GM18519 (cell line): Measurements from ENCODE around the gene FANCI.

Source experiments
- ATAC-seq: cut with Tn5 transposase; IDR thresholded peaks from one replicate; pipeline ENCODE4 v1.9.1; 2021; ENCODE audit warnings: mild to moderate bottlenecking, moderate library complexity; ENCODE audit not compliant: unreplicated experiment, low FRiP score

Gene FANCI

DNA sequence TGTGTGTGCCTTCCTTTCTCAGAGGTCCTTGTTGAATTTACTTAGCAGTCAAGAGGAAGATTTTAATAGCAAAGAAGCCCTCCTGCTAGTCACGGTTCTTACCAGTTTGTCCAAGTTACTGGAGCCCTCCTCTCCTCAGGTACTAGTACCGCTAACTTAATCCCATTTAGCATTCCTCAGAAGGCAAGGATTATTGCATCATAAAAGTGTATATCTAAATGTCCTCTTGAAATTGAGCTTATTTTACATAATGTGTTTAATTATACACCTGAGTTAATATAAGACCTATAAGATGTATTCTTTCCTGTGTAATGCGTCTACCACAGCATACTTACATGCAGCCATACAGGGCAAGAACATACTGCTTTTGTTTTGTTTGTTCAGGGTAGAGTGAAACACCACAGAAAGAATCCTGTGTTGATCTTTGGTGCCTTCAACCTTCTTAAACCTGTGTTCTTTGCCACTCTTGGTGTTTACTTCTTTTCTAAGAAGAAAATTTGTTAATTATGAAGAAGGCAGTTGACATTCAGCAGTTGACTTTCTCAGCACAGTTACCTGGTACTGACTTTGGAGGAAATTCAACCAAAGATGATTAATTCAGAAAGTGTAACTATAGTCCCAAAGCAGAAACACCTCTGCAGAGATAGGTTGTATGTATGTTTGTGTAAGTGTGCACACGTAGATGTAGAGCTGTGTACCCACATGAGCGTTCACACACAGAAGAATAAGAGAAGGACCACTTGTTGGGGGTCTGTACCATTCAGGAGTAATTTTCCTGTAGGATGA lies 57.7 kb downstream of the FANCI start:
- ATAC-seq, result no peak

DNA sequence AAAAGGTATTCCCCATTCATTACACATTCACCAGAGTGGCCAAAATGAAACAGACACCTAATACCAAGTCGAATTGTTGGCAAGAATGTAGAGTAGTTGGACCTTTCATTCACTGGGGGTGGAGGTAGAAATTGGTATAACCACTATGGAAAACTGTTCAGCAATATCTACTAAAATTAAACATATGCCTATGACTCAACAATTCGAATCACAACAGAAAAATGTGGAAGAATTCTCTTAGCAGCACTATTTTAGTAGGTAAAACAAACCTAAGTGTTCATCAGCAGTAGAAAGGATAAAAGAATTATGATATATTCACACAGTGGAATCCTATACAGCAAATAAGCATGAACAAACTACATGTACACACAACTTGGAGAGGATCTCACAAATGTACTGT lies 60.2 kb downstream of the FANCI start:
- ATAC-seq, result no peak

DNA sequence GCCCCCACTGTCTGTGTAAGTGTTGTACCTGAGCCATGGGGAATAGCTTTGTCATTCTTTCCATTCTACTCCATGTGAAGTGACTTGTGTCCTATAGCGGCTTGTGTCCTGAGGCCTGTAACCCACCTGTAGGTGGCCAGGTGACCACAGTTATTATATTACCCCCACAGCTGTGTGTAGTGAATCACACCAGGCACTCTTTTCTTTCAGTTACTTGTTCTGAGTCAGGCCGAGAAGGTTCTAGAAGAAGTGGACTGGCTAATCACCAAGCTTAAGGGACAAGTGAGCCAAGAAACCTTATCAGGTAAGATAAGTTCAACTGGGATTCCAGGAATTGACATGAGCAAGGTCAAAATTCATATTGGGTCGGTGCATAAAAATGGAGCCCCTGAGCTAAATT lies 61.6 kb downstream of the FANCI start:
- ATAC-seq, result no peak

DNA sequence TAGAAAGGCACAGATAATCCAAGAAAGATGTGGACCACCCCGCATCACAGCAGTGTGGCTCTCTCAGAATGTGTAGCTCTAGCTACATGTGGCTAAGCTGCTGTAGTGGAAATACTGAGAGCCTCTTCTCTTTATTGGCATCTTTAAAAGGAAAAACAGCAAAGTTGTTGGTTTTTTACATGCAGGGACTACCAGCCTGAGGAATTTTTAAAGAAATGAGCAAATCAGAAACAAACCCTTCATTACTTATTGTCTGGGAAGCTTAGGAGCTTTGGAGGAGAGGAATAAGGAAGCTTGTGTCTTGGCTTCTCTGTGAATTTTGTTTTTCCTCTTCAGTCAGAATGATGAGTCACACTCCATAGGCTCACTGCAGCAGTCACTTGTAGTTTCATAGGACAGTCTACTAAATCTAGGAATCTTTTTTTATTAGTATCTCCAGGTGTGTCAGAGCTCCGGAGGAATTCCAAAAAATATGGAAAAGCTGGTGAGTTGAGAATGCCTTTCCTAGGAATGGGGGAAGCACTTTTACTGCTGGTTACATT lies 63.3 kb downstream of the FANCI start:
- no peak for ATAC-seq

DNA sequence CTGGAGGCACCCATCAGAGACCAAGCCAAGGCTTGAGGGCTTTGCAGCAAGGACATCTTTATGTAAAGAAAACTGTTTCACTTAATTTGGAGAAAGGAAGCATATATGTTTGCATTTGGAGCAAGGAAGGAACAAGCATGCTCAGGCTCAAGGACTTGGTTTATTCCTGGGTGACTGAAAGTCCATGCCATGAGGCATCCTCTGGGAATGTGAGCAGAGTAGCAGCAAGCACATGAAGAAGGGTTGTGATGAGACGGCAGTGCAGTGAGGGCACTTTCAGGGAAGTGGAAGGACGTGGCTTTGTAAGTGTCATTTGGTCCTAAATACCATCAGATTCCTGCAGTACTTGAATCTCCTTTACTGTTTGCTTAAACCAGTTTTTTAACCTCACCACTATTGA lies 64.0 kb downstream of the FANCI start:
- ATAC-seq, result no peak

DNA sequence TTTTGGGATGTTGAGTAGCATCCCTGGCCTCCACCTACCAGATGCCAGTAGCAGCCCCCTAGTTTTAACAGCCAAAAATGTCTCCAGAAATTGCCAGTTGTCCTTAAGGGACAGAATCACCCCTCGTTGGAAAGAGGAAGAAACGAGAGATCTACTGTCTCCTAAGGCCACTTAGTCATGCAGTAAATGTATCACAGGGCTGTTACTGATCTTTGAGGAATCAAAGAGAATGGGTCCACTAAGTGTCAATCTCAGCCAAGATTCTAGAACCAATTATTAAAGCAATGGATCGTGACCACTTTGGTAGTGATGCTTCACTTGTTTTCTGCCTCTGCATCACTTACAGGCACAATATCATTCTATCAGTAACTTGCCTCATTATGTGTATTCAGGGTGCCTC lies 64.5 kb downstream of the FANCI start:
- no peak for ATAC-seq

DNA sequence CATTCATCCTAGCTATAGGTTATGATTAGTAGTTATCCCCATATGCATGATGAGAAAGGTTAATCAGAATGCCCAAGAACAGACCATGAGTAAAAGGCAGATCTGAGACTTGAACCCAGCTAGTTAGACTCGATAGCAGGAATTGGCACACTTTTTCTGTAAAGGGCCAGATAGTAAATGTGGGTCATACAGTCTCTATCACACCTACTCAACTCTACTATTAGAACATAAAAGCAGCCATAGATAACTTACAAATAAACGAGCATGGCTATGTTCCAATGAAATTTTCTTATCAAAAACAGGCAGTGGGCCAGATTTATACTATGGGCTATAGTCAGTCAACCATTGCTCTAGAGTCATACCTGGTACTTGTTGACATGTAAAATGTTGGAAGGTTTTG lies 66.2 kb downstream of the FANCI start:
- no peak for ATAC-seq

DNA sequence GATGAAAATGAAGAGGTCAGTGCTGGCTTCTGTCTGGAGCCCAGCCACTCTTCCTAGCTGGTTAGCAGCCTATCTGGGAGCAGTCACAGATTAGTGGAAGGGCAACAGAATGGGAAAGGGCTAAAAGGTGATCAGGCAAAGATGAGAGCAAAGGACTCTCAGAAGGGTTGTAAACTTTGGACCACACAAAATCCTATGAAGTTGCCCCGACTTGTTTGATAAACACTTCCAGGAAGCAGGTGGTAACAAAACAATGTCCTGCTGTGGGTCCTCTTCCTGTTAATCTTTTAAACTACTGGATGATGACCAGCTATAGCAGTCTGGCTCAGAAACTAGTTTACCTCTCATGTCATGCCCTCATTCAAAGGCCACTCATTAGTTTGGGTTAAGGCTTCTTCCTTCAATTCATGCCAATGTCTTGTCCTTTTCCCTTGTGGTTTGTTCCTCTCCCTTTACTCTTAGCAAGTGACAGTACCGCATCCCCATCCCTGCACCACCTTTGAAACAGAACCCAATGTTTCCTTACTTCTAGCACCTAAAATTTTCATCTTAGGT lies 71.7 kb downstream of the FANCI start:
- ATAC-seq, result no peak

DNA sequence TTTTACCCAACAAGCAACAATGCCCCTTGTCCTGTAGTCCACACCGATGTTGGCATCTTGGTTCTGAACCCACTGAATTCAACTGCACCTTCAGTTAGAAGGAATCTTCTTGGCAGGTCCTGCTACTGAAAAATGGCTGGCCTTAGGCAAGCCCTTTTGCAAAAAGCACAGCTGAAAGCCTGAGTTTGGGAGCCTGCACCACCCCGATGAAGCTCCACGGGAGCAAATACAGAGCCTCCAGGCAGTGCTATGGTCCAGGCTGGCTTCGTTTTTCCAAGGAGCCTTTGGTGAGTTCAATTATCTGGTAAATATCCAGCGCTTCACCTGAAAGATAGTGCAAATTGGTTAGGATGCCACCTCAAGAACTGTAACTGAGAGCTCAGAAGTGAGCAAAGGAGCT lies 72.7 kb downstream of the FANCI start:
- ATAC-seq, result no peak

DNA sequence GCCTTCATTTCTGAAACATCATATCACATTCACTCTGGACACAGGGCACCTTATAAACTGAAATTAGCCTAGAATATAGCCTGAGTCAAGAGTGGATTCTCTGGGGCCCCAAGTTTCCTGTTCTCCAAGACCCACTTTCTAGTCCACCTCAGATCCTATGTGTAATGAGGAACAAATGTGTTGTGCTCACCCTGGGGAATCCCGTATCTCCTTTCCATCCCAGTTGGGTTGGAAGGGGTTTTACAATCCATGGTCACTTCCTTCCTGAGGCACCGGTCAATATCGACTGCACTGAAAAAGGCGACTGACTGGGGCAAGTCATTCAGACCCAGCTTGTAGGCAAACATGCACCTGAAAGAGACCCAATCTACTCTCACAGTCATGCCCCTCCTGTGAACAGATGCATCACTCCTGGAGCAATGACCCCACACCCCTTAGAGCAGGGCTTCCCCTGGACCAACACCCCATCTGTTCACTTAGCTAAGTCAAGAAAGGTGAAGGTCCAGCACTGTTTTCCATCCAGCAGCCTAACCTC lies 73.5 kb downstream of the FANCI start:
- no peak for ATAC-seq

DNA sequence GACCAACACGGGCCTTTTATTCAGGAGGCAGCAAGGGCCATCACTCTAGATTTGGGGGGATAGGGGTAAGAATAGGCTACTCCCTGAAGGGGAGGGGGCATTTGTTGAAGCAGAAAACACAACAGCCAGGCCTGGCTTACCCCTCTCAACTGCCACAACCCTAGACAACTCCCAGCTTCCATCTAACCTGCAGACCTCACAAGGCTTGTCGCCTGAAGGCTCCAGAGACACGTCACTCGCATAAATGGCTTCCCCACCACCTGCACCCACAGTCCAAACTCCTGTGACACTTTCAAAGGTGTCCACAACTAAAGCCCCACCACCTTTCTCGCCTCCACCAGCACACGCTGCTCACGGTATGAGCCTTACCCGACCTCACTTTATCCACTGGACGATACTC lies 75.9 kb downstream of the FANCI start:
- ATAC-seq, result no peak

DNA sequence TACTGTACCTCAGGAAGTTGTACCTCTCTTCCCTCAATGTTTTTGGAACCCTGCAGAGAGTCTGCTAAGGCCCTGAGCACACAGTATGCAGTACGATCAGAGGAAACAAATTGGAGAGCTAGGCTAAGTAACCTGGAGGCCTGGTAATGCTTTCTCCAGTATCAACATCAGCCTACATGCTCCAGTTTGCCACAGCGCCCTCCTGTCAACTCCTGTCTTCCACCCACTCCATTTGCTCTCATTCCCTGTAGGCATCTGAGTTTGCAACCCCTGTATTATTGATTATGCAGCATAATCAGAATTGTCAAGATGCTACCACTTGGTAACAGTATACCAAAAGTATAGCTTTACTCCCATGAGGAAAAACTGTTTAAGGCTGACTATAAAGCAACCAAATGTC lies 76.4 kb downstream of the FANCI start:
- no peak for ATAC-seq

DNA sequence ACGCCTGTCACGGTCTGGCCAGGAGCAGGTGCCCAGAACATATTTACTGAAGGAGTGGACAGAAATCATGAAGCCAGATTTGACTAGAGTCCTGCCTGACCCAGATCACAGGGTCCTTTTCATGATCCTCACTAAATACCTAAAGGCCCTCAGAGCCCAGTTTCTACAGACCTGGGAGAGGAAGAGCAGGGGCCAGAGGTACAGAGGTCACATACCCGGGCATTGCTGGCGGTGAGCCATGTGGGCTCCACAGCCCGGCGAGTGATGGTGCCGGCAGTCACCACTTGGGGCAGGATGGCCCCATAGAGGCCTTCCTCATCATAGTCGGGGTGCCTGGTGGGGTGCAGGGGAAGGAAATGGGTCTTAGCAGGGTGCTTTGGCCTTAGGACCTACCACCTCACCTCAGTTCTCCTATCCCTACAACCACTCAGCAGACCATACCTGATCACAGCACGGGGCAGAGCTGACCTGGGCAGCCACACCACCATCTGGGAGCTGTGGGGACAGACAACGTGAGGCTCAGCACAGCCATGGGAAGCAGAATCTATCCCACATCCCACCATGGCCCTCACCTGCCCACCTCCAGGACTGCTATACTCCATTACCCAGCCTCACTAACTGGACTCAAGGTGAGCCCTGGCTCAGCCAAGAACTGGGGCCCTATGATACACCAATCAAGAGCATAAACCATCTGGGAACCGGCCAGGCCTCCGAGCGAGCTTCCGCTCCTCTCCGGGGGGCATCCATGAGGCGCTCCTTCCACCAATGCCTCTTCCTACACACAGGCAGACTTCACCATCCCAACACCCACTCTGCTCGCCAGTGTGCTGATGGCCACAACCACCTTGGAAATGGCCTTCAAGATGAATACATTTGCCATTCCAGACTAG lies 78.0 kb downstream of the FANCI start:
- no peak for ATAC-seq

DNA sequence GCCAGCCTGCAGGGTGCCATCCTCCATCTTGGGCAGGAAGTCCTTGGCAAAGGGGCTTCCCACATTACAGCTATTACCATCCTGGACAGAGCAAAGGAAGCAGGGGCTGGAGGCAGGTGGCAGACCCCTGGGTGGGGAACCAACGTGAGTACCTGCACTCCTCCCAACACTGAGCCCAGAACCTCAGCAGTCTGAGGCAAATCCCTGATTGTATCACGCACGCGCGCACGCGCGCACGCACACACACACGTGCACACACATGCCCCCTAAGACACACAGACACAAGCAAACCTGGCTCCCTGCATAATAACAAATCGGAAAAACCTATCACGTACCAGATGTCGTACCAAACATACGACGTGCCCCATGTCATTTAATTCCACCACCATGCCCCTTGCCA lies 79.0 kb downstream of the FANCI start:
- no peak for ATAC-seq

DNA sequence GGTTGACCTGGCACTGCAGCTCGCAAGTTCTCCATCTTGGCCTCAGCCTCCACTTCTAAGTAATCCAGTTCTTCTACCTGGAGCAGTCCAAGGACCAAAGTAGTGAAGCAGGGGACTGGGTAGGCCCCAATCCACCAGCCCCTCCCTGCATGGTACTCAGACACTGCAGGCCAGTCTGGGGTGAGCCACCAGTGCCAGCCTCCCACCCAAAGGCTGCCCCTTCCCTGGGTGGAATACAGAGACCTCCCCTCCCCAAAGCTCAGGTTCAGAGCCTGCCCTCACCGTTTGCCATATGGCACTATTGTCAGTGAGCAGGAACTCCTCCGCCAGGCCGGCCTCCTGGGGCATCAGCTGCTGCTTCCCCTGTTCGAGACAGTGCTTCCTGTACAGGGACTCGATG lies 80.0 kb downstream of the FANCI start:
- ATAC-seq, result no peak

DNA sequence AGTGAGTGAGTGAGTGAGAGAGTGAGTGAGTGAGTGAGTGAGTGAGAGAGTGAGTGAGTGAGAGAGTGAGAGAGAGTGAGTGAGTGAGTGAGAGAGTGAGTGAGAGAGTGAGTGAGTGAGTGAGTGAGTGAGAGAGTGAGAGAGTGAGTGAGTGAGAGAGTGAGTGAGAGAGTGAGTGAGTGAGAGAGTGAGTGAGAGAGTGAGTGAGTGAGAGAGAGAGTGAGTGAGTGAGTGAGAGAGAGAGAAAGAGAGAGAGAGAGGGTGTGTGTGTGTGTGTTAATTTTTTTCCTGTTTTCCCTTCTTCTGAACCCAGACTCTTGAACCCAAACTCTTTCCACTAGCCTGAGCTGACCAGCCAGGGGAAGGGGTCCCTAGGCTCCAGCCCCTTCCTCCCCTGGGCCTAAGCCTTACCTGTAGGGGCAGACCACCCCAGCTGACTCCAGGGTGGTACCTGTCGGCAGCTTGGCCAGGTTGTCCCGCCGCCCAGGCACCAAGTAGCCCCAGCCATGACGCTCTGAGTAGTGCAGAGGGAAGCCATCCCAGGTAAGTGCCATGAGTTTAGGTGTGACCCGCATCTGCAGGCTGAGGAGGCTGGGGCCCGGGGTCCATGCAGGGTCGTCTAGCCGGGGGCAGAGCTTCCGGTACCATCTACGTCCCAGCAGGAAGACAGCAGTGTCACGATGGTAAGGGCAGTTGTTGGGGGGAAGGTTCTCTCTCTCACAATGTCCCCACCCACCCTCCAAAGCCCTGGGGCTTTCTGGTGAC lies 81.4 kb downstream of the FANCI start:
- no peak for ATAC-seq

DNA sequence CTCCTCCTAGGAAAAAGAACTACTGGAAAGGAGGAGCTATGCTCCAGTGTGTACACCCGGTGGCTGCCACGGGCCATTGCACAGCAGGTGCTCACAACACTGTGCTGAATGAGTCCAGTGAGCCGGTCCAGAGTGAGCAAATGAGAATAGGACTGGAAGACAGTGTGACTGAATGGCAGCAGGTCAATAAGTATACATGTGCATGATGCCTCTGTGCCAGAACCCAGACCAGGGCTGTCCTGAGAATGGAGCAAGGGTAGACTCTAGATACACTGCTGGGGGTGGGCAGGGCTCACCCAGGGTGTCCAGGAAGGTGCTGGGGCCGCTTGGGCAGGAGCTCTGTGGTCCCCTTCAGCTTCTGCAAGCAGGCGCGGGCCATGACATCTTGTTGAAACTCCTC lies 82.5 kb downstream of the FANCI start:
- no peak for ATAC-seq

DNA sequence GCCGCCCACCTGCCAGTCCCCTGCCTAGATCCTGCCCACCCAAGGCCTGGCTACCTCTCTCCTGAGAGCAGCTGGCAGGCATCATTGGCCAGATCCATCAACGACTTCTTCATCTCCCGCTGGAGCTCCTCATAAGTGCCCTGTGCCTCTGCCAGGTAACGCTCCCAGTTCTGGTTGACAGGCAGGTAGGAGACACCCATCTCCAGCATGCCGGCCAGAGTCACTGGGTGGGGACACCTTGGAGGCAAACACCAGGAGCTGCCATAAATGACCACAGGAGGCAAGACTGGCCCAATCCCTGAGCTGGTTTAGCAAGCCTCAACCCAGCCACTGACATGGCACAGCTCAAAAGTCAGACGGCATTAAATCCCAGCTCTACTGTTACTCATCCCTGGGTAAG lies 83.3 kb downstream of the FANCI start:
- ATAC-seq, result no peak

DNA sequence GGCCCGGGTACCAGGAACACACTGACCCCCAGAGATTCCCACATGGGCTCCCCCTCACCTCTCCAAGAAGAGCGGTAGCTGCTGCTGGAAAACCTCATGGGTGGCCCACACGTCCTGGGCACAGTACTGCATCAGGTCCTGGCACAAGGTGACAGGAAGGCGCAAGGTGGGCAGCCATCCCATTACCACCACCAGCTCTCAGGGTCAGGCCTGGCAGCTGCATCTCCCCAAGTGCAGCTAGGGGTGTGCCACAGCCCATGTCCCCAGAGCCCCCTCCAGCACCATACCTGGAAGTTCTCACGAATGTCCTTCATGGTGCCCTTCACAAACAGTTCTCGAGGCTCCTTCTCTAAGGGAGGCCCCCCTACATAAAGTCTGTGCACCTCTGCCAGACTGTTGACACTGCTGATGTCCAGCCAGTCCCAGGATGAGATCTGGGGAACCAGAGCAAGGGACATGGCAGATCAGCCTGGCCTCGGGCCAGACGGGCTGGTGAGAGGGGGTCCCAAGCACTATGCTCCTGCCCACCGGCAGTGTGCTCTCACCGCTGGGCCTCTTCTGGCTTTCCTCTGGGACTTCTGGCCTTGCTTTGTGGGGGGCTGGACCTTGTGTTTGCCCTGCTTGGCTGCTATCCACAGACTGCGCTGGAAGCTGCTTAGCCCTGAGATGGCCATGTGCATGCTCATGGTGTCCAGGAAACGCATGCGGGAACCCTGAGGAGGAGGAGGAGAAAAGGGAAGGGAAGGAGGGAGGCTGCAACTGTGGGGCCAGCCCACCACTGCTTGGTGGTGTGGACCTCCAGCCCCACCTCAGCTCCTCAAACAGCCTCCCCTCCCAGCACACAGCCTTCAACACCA lies 84.8 kb downstream of the FANCI start:
- ATAC-seq, result no peak
